PC-3 (cell line): ENCODE measurements around the gene P4HB.

Experiments used
- CTCF ChIP-seq: fragments of 300-600 bp; sonication (generic); conservative IDR thresholded peaks from 2 replicates; pipeline ENCODE4 v1.5.1; 2017; ENCODE audit warnings: antibody characterized with exemption, low read depth, mild to moderate bottlenecking, low read length
- EZH2 ChIP-seq: fragments of 300-600 bp; sonication (generic); IDR thresholded peaks from one replicate; pipeline ENCODE4 v1.6.1; 2017; ENCODE audit warnings: antibody characterized with exemption, mild to moderate bottlenecking, low read length; ENCODE audit not compliant: unreplicated experiment

GRCh38 chr17:81867170-81867990, 7.0 kb upstream of the P4HB start:
- TF ChIP-seq CTCF (no peak), EZH2 (no peak)
